HEK293 (cell line): ENCODE data around the gene KLHL29.

ENCODE experiments used
- CTCF ChIA-PET: fragments of 350-600 bp; formaldehyde crosslinking; extraction: SDS; loops from one replicate; lab custom pipeline; 2021; ENCODE audit warnings: antibody characterized with exemption; lab: Yijun Ruan, JAX
- POLR2A ChIA-PET: fragments of 300-600 bp; formaldehyde crosslinking; extraction: SDS; loops from one replicate; lab custom pipeline; 2020; ENCODE audit warnings: antibody characterized with exemption, inconsistent platforms; lab: Yijun Ruan, JAX
- H3K27ac ChIP-seq: fragments of 200-500 bp; sonication (Bioruptor generic); 2 replicates; pipeline ENCODE4 v1.5.1; 2014; ENCODE audit warnings: low read depth, low read length, control low read depth, inconsistent platforms; ENCODE audit errors: extremely low read depth
- H3K36me3 ChIP-seq, 2 experiments: fragments of 200-500 bp in 1 of 2; sonication (Bioruptor generic) in 1 of 2; 1 replicate in 1 of 2; 2 replicates in 1 of 2; pipeline ENCODE4 v1.5.1; 2014 to 2017; ENCODE audit warnings: inconsistent platforms in 2 of 2, low read length in 2 of 2; ENCODE audit not compliant: control insufficient read depth in 2 of 2, insufficient read depth in 1 of 2
- H3K4me1 ChIP-seq: fragments of 200-500 bp; sonication (Bioruptor generic); 2 replicates; pipeline ENCODE4 v1.5.1; 2014; ENCODE audit warnings: mild to moderate bottlenecking, low read length, inconsistent platforms; ENCODE audit not compliant: control insufficient read depth, insufficient read depth
- H3K4me3 ChIP-seq: 2 replicates; pipeline ENCODE4 v1.5.1; 2011; ENCODE audit warnings: low read depth, mild to moderate bottlenecking, control low read depth, low read length, moderate library complexity
- H3K9me3 ChIP-seq: fragments of 200-500 bp; sonication (Bioruptor generic); 2 replicates; pipeline ENCODE4 v1.5.1; 2014; ENCODE audit warnings: low read depth, low read length, inconsistent platforms; ENCODE audit not compliant: control insufficient read depth, insufficient read depth
- HOXC10 ChIP-seq: sonication (generic); formaldehyde crosslinking; IDR thresholded peaks from 2 replicates; pipeline ENCODE4 v1.8.1; 2023; ENCODE audit warnings: mild to moderate bottlenecking, missing genetic modification reagents
- RBAK ChIP-seq: fragments of 450-650 bp; formaldehyde crosslinking; IDR thresholded peaks from 2 replicates; pipeline ENCODE4 v1.5.1; 2016; ENCODE audit warnings: missing biosample characterization, missing genetic modification characterization
- SCRT1 ChIP-seq: fragments of 450-650 bp; formaldehyde crosslinking; IDR thresholded peaks from 2 replicates; pipeline ENCODE4 v1.5.1; 2016; ENCODE audit warnings: missing biosample characterization, missing genetic modification characterization, borderline replicate concordance
- SCRT2 ChIP-seq: fragments of 450-650 bp; formaldehyde crosslinking; IDR thresholded peaks from 2 replicates; pipeline ENCODE4 v1.5.1; 2016; ENCODE audit warnings: missing biosample characterization, missing genetic modification characterization
- ZNF394 ChIP-seq: fragments of 450-650 bp; formaldehyde crosslinking; IDR thresholded peaks from 2 replicates; pipeline ENCODE4 v1.5.1; 2016; ENCODE audit warnings: missing biosample characterization, missing genetic modification characterization, mild to moderate bottlenecking, moderate library complexity, borderline replicate concordance
- ZNF433 ChIP-seq: fragments of 450-650 bp; formaldehyde crosslinking; IDR thresholded peaks from 2 replicates; pipeline ENCODE4 v1.5.1; 2016; ENCODE audit warnings: missing biosample characterization, missing genetic modification characterization, low read depth
- ZNF600 ChIP-seq: fragments of 450-650 bp; formaldehyde crosslinking; IDR thresholded peaks from 2 replicates; pipeline ENCODE4 v1.5.1; 2016; ENCODE audit warnings: missing biosample characterization, missing genetic modification characterization
- ZNF624 ChIP-seq: fragments of 450-650 bp; formaldehyde crosslinking; IDR thresholded peaks from 2 replicates; pipeline ENCODE4 v1.5.1; 2017; ENCODE audit warnings: missing biosample characterization, missing genetic modification characterization
- ZSCAN23 ChIP-seq: fragments of 450-650 bp; formaldehyde crosslinking; IDR thresholded peaks from 2 replicates; pipeline ENCODE4 v1.5.1; 2016; ENCODE audit warnings: missing biosample characterization, missing genetic modification characterization
- TF ChIP-seq, protein P1 (sequence below): fragments of 450-650 bp; formaldehyde crosslinking; IDR thresholded peaks from 2 replicates; pipeline ENCODE4 v1.5.1; 2016; ENCODE audit warnings: missing biosample characterization, missing genetic modification characterization
- TF ChIP-seq, protein P2 (sequence below): fragments of 450-650 bp; formaldehyde crosslinking; IDR thresholded peaks from 2 replicates; pipeline ENCODE4 v1.5.1; 2016; ENCODE audit warnings: missing biosample characterization, missing genetic modification characterization
- TF ChIP-seq, protein P3 (sequence below): fragments of 450-650 bp; formaldehyde crosslinking; IDR thresholded peaks from 2 replicates; pipeline ENCODE4 v1.5.1; 2017; ENCODE audit warnings: missing biosample characterization, mild to moderate bottlenecking, missing genetic modification characterization, moderate library complexity
- TF ChIP-seq, protein P4 (sequence below): fragments of 450-650 bp; IDR thresholded peaks from 2 replicates; pipeline ENCODE4 v1.5.1; 2018; ENCODE audit warnings: missing biosample characterization, missing genetic modification characterization
- TF ChIP-seq, protein P5 (sequence below): fragments of 450-650 bp; formaldehyde crosslinking; IDR thresholded peaks from 2 replicates; pipeline ENCODE4 v1.5.1; 2016; ENCODE audit warnings: missing biosample characterization, missing genetic modification characterization
- TF ChIP-seq, protein P6 (sequence below): fragments of 450-650 bp; formaldehyde crosslinking; IDR thresholded peaks from 2 replicates; pipeline ENCODE4 v1.5.1; 2016; ENCODE audit warnings: missing biosample characterization, missing genetic modification characterization
- TF ChIP-seq, protein P7 (sequence below): fragments of 450-650 bp; formaldehyde crosslinking; optimal IDR thresholded peaks from 2 replicates; pipeline ENCODE3; 2016; ENCODE audit warnings: missing biosample characterization, mild to moderate bottlenecking, missing genetic modification characterization

The KLHL29 gene

DNA sequence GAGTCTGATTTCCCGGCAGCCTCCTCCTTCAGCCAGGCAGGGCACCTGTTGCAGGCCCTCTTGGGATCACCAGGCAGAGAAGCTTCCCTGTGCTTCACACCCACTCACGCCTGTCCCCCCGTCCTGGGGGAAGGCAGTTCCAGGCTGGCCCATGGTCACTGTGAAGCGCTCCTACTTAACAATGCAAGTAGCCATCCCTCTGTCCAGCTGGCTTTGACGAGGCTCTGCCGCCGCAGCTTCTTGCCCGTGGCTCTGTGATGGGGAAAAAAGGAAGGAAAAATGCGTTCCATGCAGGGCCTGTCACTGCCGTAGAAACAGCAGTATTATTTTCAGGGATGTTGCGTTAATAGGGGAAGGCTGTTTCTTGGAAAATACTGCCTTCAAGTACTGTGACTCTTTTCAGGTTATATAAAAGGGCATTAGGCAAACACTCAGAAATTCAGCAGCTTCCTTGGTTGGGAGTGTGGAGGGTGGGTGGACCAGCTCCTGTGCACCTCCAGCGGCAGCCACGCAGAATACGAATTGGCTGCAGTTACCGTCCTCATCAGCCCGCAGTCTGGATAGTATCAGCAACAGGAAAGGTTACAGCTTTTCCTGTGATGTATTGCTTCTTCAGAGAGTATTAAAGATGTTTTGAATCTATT, 232.3 kb downstream of the KLHL29 start:
- no peaks in the 10 kb centered on the region for H3K36me3 ChIP-seq
- no peak overlapping the region for H3K27ac ChIP-seq
- TF ChIP-seq ZNF624 (tag by site-specific recombination) (no peak), ZSCAN23 (no peak), SCRT1 (tag by site-specific recombination) (peak; percentile 48; the same call in 1 of the 2 replicates), SCRT2 (peak; percentile 84)
- ChIA-PET POLR2A (no interaction called here), CTCF (interaction anchor here (0.5 kb wide), 1 partner anchor 692 kb away, joined by 3 read pairs; no protein-coding TSS in a partner anchor)
- no peaks in the 10 kb centered on the region for H3K4me1 ChIP-seq
- H3K9me3 ChIP-seq: no peaks in the 10 kb centered on the region
- H3K4me3 ChIP-seq: no peak overlapping the region

DNA sequence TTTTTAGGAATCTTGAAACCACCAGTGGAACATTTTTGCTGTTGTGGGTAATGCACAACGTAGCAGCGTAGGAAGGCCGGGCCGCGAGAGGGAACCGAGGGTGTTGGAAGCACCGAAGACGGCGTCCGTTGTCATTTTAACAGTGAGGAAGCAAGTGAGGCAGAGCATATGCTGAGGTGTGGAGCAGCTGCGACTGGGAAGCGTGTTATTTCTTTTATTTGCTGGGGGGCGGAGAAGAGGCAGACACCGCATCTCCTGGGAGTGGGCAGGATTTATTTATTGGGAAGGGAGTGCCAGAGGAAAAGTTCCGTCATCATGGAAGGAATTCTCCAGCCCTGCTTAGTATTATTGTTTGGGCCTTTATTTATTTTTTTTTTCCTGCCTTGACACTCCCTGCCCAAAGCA, 232.8 kb downstream of the KLHL29 start:
- POLR2A ChIA-PET: interaction anchor here (0.7 kb wide), 1 partner anchor 1227 kb away, joined by 4 read pairs; no protein-coding TSS in a partner anchor
- Histone ChIP-seq H3K36me3 (no peaks in the 10 kb centered on the region), H3K9me3 (no peaks in the 10 kb centered on the region), H3K4me1 (no peaks in the 10 kb centered on the region), H3K4me3 (no peak overlapping the region), H3K27ac (no peak overlapping the region)
- TF ChIP-seq RBAK (tag by site-specific recombination): no peak
- no peak for TF ChIP-seq ZNF600 (tag by site-specific recombination)
- TF ChIP-seq, protein P1, sequence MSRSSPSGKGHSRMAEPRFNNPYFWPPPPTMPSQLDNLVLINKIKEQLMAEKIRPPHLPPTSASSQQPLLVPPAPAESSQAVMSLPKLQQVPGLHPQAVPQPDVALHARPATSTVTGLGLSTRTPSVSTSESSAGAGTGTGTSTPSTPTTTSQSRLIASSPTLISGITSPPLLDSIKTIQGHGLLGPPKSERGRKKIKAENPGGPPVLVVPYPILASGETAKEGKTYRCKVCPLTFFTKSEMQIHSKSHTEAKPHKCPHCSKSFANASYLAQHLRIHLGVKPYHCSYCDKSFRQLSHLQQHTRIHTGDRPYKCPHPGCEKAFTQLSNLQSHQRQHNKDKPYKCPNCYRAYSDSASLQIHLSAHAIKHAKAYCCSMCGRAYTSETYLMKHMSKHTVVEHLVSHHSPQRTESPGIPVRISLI (tag by site-specific recombination): no peak
- no peak for TF ChIP-seq ZNF394
- TF ChIP-seq, protein P2, sequence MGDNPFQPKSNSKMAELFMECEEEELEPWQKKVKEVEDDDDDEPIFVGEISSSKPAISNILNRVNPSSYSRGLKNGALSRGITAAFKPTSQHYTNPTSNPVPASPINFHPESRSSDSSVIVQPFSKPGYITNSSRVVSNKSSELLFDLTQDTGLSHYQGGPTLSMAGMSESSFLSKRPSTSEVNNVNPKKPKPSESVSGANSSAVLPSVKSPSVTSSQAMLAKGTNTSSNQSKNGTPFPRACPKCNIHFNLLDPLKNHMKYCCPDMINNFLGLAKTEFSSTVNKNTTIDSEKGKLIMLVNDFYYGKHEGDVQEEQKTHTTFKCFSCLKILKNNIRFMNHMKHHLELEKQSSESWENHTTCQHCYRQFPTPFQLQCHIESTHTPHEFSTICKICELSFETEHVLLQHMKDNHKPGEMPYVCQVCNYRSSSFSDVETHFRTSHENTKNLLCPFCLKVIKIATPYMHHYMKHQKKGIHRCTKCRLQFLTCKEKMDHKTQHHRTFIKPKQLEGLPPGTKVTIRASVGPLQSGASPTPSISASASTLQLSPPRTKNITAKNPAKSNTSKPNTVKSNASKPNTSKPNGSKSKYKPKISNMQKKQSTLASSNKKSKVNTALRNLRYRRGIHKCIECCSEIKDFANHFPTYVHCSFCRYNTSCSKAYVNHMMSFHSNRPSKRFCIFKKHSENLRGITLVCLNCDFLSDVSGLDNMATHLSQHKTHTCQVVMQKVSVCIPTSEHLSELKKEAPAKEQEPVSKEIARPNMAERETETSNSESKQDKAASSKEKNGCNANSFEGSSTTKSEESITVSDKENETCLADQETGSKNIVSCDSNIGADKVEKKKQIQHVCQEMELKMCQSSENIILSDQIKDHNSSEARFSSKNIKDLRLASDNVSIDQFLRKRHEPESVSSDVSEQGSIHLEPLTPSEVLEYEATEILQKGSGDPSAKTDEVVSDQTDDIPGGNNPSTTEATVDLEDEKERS (tag by site-specific recombination): no peak
- TF ChIP-seq, protein P3, sequence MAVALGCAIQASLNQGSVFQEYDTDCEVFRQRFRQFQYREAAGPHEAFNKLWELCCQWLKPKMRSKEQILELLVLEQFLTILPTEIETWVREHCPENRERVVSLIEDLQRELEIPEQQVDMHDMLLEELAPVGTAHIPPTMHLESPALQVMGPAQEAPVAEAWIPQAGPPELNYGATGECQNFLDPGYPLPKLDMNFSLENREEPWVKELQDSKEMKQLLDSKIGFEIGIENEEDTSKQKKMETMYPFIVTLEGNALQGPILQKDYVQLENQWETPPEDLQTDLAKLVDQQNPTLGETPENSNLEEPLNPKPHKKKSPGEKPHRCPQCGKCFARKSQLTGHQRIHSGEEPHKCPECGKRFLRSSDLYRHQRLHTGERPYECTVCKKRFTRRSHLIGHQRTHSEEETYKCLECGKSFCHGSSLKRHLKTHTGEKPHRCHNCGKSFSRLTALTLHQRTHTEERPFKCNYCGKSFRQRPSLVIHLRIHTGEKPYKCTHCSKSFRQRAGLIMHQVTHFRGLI (tag by site-specific recombination): no peak
- TF ChIP-seq, protein P4, sequence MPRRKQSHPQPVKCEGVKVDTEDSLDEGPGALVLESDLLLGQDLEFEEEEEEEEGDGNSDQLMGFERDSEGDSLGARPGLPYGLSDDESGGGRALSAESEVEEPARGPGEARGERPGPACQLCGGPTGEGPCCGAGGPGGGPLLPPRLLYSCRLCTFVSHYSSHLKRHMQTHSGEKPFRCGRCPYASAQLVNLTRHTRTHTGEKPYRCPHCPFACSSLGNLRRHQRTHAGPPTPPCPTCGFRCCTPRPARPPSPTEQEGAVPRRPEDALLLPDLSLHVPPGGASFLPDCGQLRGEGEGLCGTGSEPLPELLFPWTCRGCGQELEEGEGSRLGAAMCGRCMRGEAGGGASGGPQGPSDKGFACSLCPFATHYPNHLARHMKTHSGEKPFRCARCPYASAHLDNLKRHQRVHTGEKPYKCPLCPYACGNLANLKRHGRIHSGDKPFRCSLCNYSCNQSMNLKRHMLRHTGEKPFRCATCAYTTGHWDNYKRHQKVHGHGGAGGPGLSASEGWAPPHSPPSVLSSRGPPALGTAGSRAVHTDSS (tag by site-specific recombination): no peak
- TF ChIP-seq, protein P5, sequence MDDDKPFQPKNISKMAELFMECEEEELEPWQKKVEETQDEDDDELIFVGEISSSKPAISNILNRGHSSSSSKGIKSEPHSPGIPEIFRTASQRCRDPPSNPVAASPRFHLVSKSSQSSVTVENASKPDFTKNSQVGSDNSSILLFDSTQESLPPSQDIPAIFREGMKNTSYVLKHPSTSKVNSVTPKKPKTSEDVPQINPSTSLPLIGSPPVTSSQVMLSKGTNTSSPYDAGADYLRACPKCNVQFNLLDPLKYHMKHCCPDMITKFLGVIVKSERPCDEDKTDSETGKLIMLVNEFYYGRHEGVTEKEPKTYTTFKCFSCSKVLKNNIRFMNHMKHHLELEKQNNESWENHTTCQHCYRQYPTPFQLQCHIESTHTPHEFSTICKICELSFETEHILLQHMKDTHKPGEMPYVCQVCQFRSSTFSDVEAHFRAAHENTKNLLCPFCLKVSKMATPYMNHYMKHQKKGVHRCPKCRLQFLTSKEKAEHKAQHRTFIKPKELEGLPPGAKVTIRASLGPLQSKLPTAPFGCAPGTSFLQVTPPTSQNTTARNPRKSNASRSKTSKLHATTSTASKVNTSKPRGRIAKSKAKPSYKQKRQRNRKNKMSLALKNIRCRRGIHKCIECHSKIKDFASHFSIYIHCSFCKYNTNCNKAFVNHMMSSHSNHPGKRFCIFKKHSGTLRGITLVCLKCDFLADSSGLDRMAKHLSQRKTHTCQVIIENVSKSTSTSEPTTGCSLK: no peak
- TF ChIP-seq ZNF433 (tag by site-specific recombination): no peak
- no peak for TF ChIP-seq HOXC10
- TF ChIP-seq, protein P6, sequence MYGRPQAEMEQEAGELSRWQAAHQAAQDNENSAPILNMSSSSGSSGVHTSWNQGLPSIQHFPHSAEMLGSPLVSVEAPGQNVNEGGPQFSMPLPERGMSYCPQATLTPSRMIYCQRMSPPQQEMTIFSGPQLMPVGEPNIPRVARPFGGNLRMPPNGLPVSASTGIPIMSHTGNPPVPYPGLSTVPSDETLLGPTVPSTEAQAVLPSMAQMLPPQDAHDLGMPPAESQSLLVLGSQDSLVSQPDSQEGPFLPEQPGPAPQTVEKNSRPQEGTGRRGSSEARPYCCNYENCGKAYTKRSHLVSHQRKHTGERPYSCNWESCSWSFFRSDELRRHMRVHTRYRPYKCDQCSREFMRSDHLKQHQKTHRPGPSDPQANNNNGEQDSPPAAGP (tag by site-specific recombination): no peak; the same call in 1 of the 2 replicates
- TF ChIP-seq, protein P7, sequence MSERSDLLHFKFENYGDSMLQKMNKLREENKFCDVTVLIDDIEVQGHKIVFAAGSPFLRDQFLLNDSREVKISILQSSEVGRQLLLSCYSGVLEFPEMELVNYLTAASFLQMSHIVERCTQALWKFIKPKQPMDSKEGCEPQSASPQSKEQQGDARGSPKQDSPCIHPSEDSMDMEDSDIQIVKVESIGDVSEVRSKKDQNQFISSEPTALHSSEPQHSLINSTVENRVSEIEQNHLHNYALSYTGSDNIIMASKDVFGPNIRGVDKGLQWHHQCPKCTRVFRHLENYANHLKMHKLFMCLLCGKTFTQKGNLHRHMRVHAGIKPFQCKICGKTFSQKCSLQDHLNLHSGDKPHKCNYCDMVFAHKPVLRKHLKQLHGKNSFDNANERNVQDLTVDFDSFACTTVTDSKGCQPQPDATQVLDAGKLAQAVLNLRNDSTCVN (tag by site-specific recombination): no peak
- CTCF ChIA-PET: no interaction called here
